HTERT RPE-1 (cell line): ENCODE results near the gene MSANTD7.
"Not testable (repeated sequence)": the region's sequence is repeated elsewhere in the genome, so short reads cannot be mapped to it uniquely, and the experiment has no call there.

Experiments
- in situ Hi-C: fragments of 300-500 bp; cut with MboI; formaldehyde crosslinking; loops from 4 replicates; pipeline ENCODE4 v1.14.3; 2020; ENCODE audit warnings: low sequenced_read_pairs

Gene MSANTD7

DNA sequence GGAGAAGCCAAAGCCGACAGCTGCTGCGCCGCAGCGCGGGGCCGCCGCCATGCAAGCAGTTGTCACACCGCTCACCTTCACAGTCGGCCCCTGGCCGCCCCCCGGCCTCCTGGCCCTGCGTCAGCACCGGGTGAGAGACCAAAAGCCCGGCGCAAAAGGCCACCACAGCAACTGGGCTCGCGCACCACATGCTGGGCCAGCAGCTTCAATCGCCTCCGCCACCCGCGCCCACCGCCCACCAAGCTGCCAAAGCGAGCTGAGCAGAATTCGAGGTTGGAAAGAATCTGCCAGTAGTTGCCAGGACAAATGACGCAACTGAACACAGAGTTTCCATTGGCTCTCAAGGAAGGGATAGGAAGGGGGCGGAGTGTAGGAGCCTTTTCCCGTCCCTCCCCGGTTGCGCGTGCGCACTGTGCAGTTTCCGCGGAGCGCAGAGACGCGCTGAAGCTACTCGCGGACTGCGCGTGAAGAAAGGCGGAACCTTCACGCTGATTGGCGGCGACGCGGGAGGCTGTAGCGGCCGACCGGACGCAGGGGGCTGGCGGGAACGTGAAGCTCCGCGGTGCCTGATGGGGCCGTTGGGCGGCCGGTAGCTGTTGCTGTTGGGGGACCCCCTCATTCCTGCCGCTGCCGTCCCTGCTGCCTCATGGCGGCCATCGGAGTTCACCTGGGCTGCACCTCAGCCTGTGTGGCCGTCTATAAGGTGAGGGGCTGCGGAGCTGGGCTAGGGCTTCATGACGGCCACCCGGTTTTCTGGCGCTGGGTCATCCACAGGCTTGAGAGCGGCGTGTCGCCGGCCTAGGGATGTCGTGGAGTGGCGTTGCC is at the start of gene MSANTD7, which contains the start of the genes CDNF and HSPA14:
Gene MSANTD7, plus strand, starts transcription at position 550 of the 825 bp plus-strand sequence. CDS start 3,979 bp downstream, outside the sequence.
Gene CDNF, minus strand, starts transcription at position 281 of the 825 bp plus-strand sequence. Its CDS starts 91 bp downstream, at position 190.
Gene HSPA14, plus strand, starts transcription at position 550 of the 825 bp plus-strand sequence. Its CDS starts 97 bp downstream, at position 647.
- in situ Hi-C loops = no loop called here

DNA sequence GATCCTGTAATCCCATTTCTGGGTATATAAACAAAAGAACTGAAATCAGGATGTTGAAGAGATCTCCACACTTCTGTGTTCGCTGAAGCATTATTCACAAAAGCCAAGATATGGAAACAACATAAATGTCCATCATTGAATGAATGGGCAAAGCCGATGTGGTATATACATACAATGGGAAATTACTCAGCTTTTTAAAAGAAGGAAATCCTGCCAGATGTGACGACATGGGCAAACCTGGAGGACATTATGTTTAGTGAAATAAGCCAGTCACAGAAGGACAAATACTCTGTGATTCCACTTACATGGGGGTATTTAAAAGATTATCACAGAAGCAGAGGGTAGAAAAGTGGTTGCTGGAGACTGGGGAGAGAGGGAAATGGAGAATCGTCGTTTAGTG is 39.5 kb upstream of the MSANTD7 start:
- in situ Hi-C loops = no loop called here

GRCh38 chr10:14800397-14800796 is 37.7 kb upstream of the MSANTD7 start:
- in situ Hi-C loops = no loop called here

DNA sequence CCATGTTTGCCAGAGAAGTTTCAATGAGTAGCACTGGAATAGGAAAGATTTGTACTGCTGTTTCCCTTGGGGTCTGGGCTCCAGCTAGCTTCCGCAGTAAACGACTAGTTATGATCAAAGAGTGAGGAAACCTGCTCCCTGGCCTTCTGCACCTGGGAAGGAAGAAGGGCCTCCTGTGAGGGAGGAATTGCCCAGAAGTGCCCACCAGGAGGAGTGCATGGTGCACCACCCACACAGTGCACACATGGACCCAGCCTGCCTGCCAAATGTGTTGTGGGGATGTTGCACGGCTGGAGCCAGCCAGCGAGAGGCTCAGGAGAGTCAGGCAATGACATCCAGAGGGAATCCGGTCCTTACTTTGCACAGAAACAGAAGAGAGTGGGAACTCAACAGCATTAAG is 36.4 kb upstream of the MSANTD7 start:
- in situ Hi-C loops = no loop called here

- in situ Hi-C loops = no loop called here
Measured at GRCh38 chr10:14803827-14804226, 34.3 kb upstream of the MSANTD7 start.

DNA sequence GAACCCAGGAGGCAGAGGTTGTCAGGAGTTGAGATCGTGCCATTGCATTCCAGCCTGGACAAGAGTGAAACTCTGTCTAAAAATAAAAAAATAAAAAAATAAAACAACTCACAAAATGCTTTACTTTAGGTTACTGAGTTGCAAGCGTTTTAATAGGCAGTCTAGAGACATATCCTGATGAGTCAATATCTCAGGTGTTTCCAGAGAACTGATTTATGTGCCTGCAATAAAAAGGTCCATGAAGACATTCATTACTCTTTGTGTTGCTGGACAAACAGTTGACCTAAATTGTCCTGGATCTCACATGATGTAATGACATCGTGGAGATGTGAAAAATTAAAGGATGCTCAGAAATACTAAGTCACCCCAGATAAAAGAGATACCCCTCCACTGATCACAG is 31.8 kb upstream of the MSANTD7 start:
- in situ Hi-C loops = no loop called here

GRCh38 chr10:14810969-14811953 is 26.8 kb upstream of the MSANTD7 start:
- in situ Hi-C loops = no loop called here

GRCh38 chr10:14812271-14812670 is 25.8 kb upstream of the MSANTD7 start:
- in situ Hi-C loops = no loop called here

DNA sequence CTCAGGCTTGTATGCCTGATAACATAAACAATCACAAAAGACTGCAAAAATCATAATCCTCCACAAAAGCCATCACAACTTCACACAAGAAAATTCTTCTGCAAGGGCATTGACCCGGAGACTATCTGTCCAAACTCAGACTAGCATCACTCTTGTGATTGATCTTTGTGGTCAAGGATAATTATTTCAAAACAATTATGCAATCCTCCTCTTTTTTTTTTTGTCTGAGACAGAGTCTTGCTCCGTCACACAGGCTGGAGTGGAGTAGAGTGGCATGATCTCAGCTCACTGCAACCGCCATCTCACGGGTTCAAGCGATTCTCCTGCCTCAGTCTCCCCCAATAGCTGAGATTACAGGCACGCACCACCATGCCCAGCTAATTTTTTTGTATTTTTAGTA is 22.4 kb upstream of the MSANTD7 start:
- in situ Hi-C loops = no loop called here

DNA sequence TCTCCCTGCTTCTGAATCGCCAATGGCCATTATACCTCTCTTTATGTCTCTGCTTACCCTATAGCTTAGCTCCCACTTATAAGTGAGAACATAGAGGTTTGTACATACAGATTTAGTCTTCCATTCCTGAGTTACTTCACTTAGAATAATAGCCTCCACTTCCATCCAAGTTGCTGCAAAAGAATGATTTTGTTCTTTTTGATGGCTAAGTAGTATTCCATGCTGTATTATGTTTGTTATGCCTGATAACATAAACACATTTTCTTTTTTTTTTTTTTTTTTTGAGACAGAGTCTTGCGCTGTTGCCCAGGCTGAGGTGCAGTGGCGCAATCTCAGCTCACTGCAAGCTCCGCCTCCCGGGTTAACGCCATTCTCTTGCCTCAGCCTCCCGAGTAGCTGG is 21.4 kb upstream of the MSANTD7 start:
- in situ Hi-C loops = not testable (repeated sequence)

- in situ Hi-C loops = no loop called here
Measured at GRCh38 chr10:14820010-14820774, 17.9 kb upstream of the MSANTD7 start.

DNA sequence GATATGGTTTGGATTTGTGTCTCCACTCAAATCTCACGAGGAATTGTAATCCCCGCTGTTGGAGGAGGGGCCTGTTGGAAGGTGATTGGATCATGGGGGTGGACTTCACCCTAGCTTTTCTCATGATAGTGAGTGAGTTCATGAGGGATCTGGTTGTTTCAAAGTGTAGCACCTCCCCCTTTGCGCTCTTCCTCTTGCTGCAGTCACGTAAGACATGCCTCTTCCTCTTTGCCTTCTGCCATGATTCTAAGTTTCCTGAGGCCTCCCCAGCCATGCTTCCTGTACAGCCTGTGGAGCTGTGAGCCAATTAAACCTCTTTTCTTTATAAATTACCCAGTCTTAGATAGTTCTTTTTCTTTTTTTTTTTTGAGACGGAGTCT is 17.3 kb upstream of the MSANTD7 start:
- in situ Hi-C loops = no loop called here

DNA sequence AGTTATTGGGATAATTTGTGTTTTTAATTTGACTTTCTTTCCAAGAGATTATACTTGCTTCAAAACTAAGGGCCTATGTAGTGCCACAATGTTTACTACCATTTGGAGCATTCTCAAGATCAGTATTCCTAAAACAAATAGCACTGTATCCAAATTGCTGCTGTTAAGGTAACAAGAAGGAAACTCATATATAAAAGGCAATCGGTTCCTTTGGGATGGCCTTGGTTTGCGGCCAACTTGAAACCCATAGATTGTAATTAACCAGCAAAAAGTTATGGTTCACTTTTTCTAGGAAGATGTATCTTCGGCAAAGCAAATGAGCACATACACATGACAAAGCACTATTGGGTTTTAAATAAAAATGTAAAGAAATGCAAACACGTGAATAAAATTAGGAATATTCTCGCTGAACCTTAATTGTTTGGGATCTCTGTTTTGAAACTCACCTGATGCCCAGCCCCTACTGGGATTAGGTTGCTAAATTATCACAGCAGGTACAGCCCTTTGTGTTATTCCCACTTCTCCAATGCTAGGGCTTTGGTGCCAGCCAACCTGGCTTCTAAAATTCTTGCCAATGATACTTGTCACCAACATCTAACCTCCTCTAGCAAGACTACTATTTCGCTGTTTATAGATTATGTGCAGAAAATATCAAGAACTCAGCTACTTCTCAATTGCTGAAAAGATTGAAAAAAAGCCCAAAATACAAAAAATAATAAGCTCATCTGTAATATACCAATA is 16.3 kb upstream of the MSANTD7 start:
- in situ Hi-C loops = no loop called here

GRCh38 chr10:14822879-14823755 is 15.0 kb upstream of the MSANTD7 start:
- in situ Hi-C loops = no loop called here

- in situ Hi-C loops = no loop called here
Measured at GRCh38 chr10:14823966-14824365, 14.1 kb upstream of the MSANTD7 start.

- in situ Hi-C loops = no loop called here
Measured at GRCh38 chr10:14826076-14826829, 11.9 kb upstream of the MSANTD7 start.

DNA sequence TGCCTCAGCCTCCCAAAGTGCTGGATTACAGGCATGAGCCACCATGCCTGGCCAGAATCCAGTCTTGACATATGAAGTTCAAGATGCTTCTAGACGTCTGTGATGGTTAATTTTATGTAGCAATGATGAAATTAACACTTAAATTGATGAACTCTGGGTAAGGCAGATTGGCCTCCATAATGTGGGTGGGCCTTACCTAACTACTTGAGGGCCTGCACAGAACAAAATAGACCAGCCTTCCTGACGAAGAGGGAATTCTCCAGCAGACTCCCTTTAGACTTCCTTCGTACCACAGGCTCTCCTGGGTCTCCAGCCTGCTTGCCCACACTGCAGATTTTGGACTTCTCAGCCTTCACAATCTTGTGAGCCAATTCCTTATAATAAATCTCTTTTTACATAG is 5.0 kb upstream of the MSANTD7 start:
- in situ Hi-C loops = no loop called here

- in situ Hi-C loops = no loop called here
Measured at GRCh38 chr10:14836208-14836607, 1.9 kb upstream of the MSANTD7 start.
